ENCODE measurements around the gene CCNL1. TPM values are rescaled to one million over a fixed set of nuclear protein-coding genes. Genes with fewer than 3 reads are reported as not detected.

Gene CCNL1
- total RNA-seq, 2 experiments from 2014 or later = 206 to 214 TPM

DNA sequence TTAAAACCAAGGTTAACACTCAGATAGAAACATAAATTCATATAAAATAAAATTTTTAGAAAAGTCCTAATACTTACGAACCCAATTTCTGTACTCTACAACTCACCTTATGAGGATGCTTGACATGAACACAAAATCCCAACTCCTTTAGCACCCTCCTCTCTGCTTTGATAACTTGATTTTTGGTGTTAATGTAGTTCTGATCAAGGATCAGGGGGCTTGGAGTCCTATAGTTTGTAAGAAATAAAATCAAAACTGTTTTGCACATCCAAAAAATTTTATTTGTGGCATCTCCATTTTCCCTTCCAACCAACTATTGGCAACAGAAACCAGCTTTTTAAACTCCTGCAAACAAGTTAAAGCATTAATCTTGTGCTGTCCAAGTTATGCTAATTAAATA lies 7.0 kb downstream of the CCNL1 start:
- intact Hi-C loops (cut with micrococcal nuclease) = no loop called here
- H3K4me1 Mint-ChIP-seq (ENCODE audit: low read depth) = peaks cover 78% of the 10 kb centered on the region
- no peaks in the 10 kb centered on the region for H3K27me3 Mint-ChIP-seq (ENCODE audit: low read depth)
- no peak for DNase-seq
- H3K36me3 Mint-ChIP-seq (ENCODE audit: low read depth) = peaks cover 81% of the 10 kb centered on the region
- H3K27ac Mint-ChIP-seq = peak overlapping the region; percentile 38
- CTCF ChIA-PET = no interaction called here
- H3K4me3 Mint-ChIP-seq = no peak overlapping the region
- no peaks in the 10 kb centered on the region for H3K9me3 Mint-ChIP-seq

DNA sequence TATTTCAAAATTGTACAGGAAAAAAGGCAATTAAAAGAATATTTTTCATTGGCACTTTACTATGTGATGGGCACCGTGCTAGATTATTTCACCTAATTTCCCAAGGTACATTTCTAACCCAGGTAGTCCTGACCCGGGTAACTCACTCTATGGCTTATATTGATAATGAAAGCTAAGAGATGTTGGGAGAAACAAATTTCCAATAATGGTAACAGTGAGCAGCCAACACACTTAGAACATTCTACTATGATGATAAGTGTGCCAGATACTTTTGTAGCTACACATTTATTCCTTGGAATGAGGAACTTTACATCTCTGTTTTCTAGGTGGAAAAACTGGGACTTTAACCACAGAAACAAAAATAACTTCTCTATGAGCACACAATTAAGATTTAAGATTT lies 7.5 kb downstream of the CCNL1 start:
- H3K4me1 Mint-ChIP-seq (ENCODE audit: low read depth) = peaks cover 76% of the 10 kb centered on the region
- DNase-seq = no peak
- no peaks in the 10 kb centered on the region for H3K27me3 Mint-ChIP-seq (ENCODE audit: low read depth)
- no peaks in the 10 kb centered on the region for H3K9me3 Mint-ChIP-seq
- no peak overlapping the region for H3K4me3 Mint-ChIP-seq
- CTCF ChIA-PET = no interaction called here
- peaks cover 78% of the 10 kb centered on the region for H3K36me3 Mint-ChIP-seq (ENCODE audit: low read depth)
- intact Hi-C loops (cut with micrococcal nuclease) = no loop called here
- peak overlapping the region; percentile 36 for H3K27ac Mint-ChIP-seq

DNA sequence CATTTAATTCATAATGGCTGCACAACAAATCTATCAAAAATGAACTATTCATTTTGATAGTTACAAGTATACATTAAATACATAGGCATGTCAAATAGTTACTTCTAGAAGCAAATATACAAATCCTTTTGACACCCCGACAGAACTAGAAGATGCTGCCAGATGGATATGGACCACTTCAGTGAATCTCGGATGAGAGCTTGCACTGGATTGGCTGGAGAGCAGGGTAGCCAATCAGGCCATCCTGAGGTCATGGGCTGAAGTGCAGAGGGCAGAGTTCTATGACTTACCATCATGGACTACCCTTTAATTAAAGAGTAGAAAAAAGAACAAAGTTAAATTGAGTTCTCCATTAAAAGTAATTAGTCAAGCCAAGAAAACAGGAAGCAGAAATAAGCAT lies 8.3 kb downstream of the CCNL1 start:
- Mint-ChIP-seq H3K36me3 (ENCODE audit: low read depth) (peaks cover 77% of the 10 kb centered on the region), H3K27ac (peak overlapping the region; percentile 69), H3K9me3 (no peaks in the 10 kb centered on the region), H3K4me3 (no peak overlapping the region), H3K4me1 (ENCODE audit: low read depth) (peaks cover 68% of the 10 kb centered on the region), H3K27me3 (ENCODE audit: low read depth) (no peaks in the 10 kb centered on the region)
- intact Hi-C loops (cut with micrococcal nuclease) = no loop called here
- DNase-seq = no peak
- CTCF ChIA-PET = no interaction called here

DNA sequence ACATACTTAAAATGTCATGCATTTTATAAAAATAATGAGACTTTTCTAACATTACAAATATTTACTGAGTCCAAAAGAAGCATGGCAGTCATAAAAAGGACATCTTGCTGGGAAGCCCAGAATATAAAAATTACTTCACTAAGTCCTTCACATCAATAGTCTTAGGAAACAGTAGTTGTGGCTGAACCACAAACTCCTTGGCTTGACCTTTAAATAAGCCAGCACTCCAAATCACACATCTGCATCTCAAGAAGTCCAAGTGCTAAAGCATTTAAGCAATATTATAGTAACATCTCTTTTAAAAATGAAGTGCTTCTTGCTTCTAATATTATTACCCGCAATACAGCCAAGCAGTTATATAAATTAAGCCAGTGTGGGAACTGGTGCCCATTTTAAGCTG lies 8.8 kb downstream of the CCNL1 start:
- Mint-ChIP-seq H3K27me3 (ENCODE audit: low read depth) (no peaks in the 10 kb centered on the region), H3K36me3 (ENCODE audit: low read depth) (peaks cover 74% of the 10 kb centered on the region), H3K9me3 (no peaks in the 10 kb centered on the region), H3K27ac (peak overlapping the region; percentile 69), H3K4me1 (ENCODE audit: low read depth) (peaks cover 65% of the 10 kb centered on the region), H3K4me3 (no peak overlapping the region)
- no peak for DNase-seq
- CTCF ChIA-PET = interaction anchor here (3.9 kb wide), 1 partner anchor 13 kb away, joined by 28 read pairs; no protein-coding TSS in a partner anchor
- intact Hi-C loops (cut with micrococcal nuclease) = no loop called here

DNA sequence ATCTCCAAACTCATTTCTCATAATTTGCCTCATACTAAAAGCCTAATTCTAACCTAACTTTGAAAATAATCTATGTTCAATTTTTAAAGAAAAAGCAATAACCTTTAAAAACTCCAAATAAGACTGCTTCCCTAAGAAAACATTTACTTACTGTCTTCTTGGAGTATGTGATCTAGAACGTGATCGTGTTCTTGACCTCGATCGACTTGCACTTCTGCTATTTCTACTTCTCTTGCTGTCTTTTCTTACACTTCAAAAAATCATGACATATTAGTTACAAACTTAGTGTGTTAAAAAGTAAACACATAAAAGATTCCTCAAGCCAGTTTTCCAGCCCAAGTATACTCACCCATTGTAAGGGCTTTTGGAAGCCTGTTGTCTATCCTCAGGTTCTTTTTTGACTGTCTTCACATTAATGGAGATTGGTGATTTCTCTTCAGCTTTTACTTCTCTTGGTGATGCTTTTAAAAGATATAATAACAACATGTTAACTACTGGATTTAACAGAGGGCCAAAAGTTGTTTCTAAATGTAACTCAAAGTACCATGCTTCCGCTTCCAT lies 10.7 kb downstream of the CCNL1 start:
- DNase-seq = no peak

DNA sequence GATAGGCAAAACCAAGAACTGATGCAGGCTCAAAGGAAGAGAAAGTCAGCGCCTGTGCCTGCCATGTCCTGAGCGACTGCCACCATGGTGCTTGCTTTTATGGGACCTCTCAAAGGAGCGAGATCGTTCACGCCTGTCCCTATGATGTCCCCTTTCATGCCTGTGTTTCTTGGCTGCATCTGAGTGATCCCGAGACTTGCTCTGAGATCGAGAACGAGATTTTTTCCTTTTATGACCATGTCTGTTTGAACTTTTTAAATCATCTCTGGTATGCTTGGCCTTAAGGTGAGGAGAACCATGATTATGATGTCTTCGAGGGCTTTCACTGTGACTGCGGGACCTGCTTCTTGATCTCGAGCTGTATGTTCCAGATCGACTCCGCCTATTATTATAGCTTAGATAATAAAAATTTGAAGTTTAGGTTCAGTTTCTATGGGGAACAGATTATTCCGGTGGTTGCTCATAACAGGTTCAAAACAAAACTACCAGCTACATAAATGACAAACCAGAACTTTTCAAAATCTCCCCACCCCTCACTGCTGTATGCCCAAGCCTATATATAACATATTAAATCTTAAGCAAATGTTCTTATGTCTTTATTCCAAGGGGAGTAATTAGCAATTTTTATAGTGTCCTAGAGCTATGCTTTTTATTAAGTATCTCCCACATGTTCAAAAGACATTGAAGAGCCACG lies 11.6 kb downstream of the CCNL1 start:
- peaks cover 63% of the 10 kb centered on the region for H3K36me3 Mint-ChIP-seq (ENCODE audit: low read depth)
- H3K27me3 Mint-ChIP-seq (ENCODE audit: low read depth) = no peaks in the 10 kb centered on the region
- no peak for DNase-seq
- CTCF ChIA-PET = interaction anchor here (3.9 kb wide), 1 partner anchor 10 kb away, joined by 28 read pairs; no protein-coding TSS in a partner anchor
- intact Hi-C loops (cut with micrococcal nuclease) = loop anchor here (1.0 kb wide), 1 partner anchor 8 kb away; no protein-coding TSS in a partner anchor
- no peak overlapping the region for H3K27ac Mint-ChIP-seq
- no peak overlapping the region for H3K4me3 Mint-ChIP-seq
- H3K4me1 Mint-ChIP-seq (ENCODE audit: low read depth) = peaks cover 50% of the 10 kb centered on the region
- H3K9me3 Mint-ChIP-seq = no peaks in the 10 kb centered on the region

More for the DNA sequence above, 10.7 kb downstream of the CCNL1 start:
- H3K27ac Mint-ChIP-seq = peak overlapping the region; percentile 57
- CTCF ChIA-PET = interaction anchor here (3.9 kb wide), 1 partner anchor 11 kb away, joined by 28 read pairs; no protein-coding TSS in a partner anchor
- H3K9me3 Mint-ChIP-seq = no peaks in the 10 kb centered on the region
- intact Hi-C loops (cut with micrococcal nuclease) = no loop called here
- H3K27me3 Mint-ChIP-seq (ENCODE audit: low read depth) = no peaks in the 10 kb centered on the region
- H3K4me1 Mint-ChIP-seq (ENCODE audit: low read depth) = peaks cover 55% of the 10 kb centered on the region
- H3K4me3 Mint-ChIP-seq = no peak overlapping the region
- peaks cover 66% of the 10 kb centered on the region for H3K36me3 Mint-ChIP-seq (ENCODE audit: low read depth)

DNA sequence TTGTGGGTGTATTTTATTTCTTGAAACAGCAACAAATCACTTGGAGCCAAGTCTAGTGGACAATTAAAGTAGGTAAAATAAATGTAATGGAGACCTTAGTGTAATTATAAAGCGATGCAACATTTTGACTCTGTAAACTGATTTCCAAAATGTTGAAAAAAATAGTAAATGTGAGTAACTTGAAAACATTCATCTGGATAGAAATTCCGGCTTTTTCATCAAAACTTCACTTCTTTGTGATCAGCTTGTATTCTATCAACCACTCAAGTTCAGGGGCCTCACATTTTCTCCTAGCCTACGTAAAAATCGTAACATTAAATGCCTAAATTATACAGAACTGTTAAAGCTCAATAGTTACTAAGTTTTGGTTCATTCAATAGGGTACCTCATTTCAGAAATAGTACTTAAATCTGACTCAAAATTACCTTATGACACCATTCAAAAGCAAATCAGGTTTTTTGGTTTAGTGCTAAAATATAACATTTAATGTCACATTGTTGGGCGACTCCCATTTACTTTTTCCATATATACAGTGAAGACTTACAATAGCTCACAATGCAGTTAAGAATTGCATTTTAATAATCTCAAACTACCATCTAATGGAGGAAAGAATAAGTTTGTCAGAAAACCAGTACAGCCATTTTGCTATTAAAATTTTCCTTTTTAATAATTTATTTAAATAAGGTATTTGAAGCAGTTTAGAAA lies 12.7 kb downstream of the CCNL1 start:
- Mint-ChIP-seq H3K27ac (peak overlapping the region; percentile 67), H3K4me3 (no peak overlapping the region), H3K27me3 (ENCODE audit: low read depth) (no peaks in the 10 kb centered on the region), H3K36me3 (ENCODE audit: low read depth) (peaks cover 55% of the 10 kb centered on the region), H3K4me1 (ENCODE audit: low read depth) (peaks cover 42% of the 10 kb centered on the region), H3K9me3 (no peaks in the 10 kb centered on the region)
- no peak for DNase-seq
- intact Hi-C loops (cut with micrococcal nuclease) = no loop called here
- CTCF ChIA-PET = interaction anchor here (0.6 to 3.9 kb wide), 3 partner anchors 9 to 15 kb away, joined by 3 to 28 read pairs (median 5); no protein-coding TSS in a partner anchor

DNA sequence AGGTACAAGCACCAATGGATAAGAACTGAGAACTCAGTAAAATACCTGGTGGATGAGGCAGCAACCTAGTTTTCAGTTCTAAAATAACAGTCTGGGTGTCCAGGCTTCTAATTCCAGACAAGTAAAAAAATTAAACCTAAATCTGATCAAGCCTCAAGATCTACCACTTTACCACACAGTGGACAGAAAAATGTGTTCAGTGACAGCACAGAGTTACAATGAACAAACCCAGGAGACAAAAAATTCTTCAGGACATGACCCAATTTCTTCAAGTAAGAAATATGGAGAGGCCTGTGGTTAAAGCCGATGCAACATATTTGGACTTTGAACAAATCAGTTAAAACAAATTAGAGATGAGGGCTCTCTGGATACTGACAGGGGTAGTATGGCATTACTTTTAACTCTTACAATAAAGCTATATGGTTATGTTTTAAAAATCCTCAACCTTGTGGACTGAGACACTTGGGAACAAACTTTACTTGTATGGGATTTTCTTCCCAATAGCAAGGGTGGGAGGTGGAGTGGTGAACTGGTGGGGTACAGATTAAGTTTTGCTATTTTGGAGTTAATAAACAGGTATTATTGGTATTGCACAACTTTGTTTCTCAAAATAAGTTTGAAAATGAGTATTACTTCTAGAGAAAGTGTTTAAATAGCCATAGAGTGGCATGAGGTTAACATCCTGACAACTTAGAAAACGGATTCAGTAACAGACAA lies 14.2 kb downstream of the CCNL1 start:
- Mint-ChIP-seq H3K9me3 (no peaks in the 10 kb centered on the region), H3K27me3 (ENCODE audit: low read depth) (no peaks in the 10 kb centered on the region), H3K27ac (peak overlapping the region; percentile 75), H3K36me3 (ENCODE audit: low read depth) (peaks cover 43% of the 10 kb centered on the region), H3K4me1 (ENCODE audit: low read depth) (peaks cover 27% of the 10 kb centered on the region), H3K4me3 (no peak overlapping the region)
- CTCF ChIA-PET = no interaction called here
- no peak for DNase-seq
- intact Hi-C loops (cut with micrococcal nuclease) = no loop called here

DNA sequence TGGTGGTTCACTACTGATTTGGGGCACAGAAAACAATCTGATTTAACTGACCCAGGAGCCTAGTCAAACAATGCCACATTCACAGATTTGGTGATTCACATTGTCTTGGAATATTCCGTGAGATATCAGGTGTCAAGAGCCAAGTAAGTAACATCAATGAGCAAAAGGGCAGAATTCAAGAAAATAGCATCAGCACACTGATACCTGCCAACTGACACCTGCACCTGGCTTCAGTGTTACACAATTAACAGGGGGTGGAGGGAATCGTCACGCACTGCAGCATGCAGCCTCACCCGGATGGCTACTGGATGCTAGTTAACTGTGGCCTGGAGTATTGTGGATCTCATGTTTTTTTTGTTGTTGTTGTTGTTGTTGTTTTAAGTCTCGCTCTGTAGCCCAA lies 17.6 kb downstream of the CCNL1 start:
- intact Hi-C loops (cut with micrococcal nuclease) = no loop called here
- Mint-ChIP-seq H3K4me3 (no peak overlapping the region), H3K9me3 (no peaks in the 10 kb centered on the region), H3K27ac (peak overlapping the region; percentile 56), H3K4me1 (ENCODE audit: low read depth) (peaks cover 7% of the 10 kb centered on the region), H3K36me3 (ENCODE audit: low read depth) (peaks cover 19% of the 10 kb centered on the region), H3K27me3 (ENCODE audit: low read depth) (no peaks in the 10 kb centered on the region)
- no peak for DNase-seq
- CTCF ChIA-PET = no interaction called here

DNA sequence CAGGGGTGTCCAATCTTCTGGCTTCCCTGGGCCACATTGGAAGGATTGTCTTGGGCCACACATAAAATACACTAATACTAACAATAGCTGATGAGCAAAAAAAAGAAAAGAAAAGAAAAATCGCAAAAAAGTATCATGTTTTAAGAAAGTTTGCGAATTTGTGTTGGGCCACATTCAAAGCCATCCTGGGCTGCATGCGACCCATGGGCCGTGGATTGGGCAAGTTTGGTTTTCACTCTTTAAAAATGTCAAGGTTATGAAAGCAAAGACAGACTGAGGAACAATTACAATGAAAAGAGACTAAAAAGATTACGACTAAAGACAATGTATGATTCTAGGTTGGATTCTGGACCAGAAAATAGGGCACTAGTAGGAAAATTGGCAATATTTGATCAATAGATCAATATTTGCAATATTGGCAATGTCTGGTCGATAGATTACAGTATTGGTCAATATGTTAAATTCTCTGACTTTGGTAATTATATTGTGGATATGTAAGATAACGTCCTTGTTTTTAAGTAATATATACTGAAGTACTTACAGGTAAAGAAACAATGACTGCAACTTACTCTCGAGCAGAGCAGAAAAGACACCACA lies 19.9 kb downstream of the CCNL1 start:
- no peaks in the 10 kb centered on the region for H3K9me3 Mint-ChIP-seq
- H3K36me3 Mint-ChIP-seq (ENCODE audit: low read depth) = peaks cover 3% of the 10 kb centered on the region

DNA sequence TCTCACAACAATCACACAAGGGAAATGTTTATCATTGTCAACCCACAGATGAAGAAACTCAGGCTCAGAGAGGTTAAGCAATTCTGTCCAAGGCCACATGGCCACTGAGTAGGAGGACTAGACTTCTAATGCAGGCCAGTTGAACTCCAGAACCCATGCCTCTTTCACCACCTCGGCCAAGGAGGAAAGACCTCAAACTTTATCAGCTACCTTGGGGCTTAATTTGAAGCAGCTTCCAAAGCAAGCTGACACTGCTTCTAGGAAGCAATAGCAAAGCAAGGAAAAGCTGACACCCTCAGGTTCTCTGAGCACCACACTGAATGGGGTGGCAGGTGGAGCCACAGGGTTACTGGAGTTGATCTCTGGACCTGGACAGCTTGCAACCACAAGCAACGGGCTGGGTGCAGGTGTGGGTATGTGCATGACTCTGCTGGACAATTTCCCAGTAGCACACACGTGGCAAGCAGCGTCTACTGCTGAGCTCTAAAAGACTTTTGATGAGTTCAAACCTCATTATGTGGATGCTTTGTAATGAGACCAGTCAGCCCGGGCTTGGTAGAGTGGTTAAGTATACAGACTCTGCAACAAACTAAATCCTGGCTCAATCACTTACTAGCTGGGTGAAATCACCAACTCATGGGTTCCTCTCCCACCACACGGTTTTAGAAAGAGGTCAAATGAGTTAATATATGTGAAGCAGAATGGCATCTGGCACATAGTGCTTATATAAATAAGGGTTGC lies 23.1 kb downstream of the CCNL1 start:
- intact Hi-C loops (cut with micrococcal nuclease) = loop anchor here (1.0 to 10.0 kb wide), 6 partner anchors 102 to 1095 kb away; partner anchors contain the start of gene TIPARP
- DNase-seq = no peak
- Mint-ChIP-seq H3K4me3 (no peak overlapping the region), H3K27me3 (ENCODE audit: low read depth) (no peaks in the 10 kb centered on the region), H3K27ac (no peak overlapping the region), H3K9me3 (no peaks in the 10 kb centered on the region), H3K4me1 (ENCODE audit: low read depth) (peaks cover 11% of the 10 kb centered on the region), H3K36me3 (ENCODE audit: low read depth) (peaks cover 1% of the 10 kb centered on the region)
- CTCF ChIA-PET = interaction anchor here (0.6 to 4.8 kb wide), 48 partner anchors 10 to 1126 kb away, joined by 3 to 31 read pairs (median 5); partner anchors contain the start of gene SSR3

More for the DNA sequence above, 19.9 kb downstream of the CCNL1 start:
- no peak overlapping the region for H3K27ac Mint-ChIP-seq
- no peak overlapping the region for H3K4me3 Mint-ChIP-seq
- intact Hi-C loops (cut with micrococcal nuclease) = loop anchor here (5.0 to 10.0 kb wide), 2 partner anchors 165 to 1098 kb away; no protein-coding TSS in a partner anchor
- CTCF ChIA-PET = interaction anchor here (1.5 to 3.4 kb wide), 2 partner anchors 9 to 58 kb away, joined by 3 to 28 read pairs; no protein-coding TSS in a partner anchor
- no peaks in the 10 kb centered on the region for H3K27me3 Mint-ChIP-seq (ENCODE audit: low read depth)
- H3K4me1 Mint-ChIP-seq (ENCODE audit: low read depth) = peaks cover 7% of the 10 kb centered on the region
- no peak for DNase-seq
